GM23338 (cell line): ENCODE measurements around the gene AGRP.

Source experiments
- CREB1 ChIP-seq: fragments of 250-450 bp; sonication (Bioruptor Pico); IDR thresholded peaks from 2 replicates; pipeline ENCODE4 v1.5.0; 2020; ENCODE audit warnings: low read depth, mild to moderate bottlenecking, moderate library complexity
- CTCF ChIP-seq, 2 experiments: fragments of 200-600 bp in 1 of 2; sonication (generic) in 1 of 2; conservative IDR thresholded peaks; 2 replicates each; pipeline versions ENCODE4 v1.5.1 to v1.6.1; 2016 to 2017; ENCODE audit warnings: antibody characterized with exemption in 2 of 2, low read depth in 2 of 2, mild to moderate bottlenecking in 2 of 2, moderate library complexity in 1 of 2
- ETS1 ChIP-seq: IDR thresholded peaks from 2 replicates; pipeline ENCODE4 v1.6.1; 2016; ENCODE audit warnings: antibody characterized with exemption
- EZH2 ChIP-seq: fragments of 200-600 bp; sonication (generic); IDR thresholded peaks from one replicate; pipeline ENCODE4 v1.8.0; 2017; ENCODE audit warnings: antibody characterized with exemption, mild to moderate bottlenecking, low read depth; ENCODE audit not compliant: unreplicated experiment
- EZH2phosphoT487 ChIP-seq: fragments of 200-600 bp; sonication (generic); IDR thresholded peaks from one replicate; pipeline ENCODE4 v1.8.1; 2018; ENCODE audit warnings: antibody characterized with exemption; ENCODE audit not compliant: unreplicated experiment
- JUNB ChIP-seq: IDR thresholded peaks from one replicate; pipeline ENCODE4 v1.6.1; 2016; ENCODE audit warnings: antibody characterized with exemption; ENCODE audit not compliant: unreplicated experiment
- POLR2AphosphoS5 ChIP-seq: IDR thresholded peaks from 2 replicates; pipeline ENCODE4 v1.6.1; 2016; ENCODE audit warnings: antibody characterized with exemption, low read depth
- REST ChIP-seq: IDR thresholded peaks from one replicate; pipeline ENCODE4 v1.6.1; 2018; ENCODE audit warnings: antibody characterized with exemption; ENCODE audit not compliant: unreplicated experiment
- ZNF114 ChIP-seq: fragments of 250-450 bp; sonication (Bioruptor Pico); IDR thresholded peaks from 2 replicates; pipeline ENCODE4 v1.5.0; 2020; ENCODE audit warnings: mild to moderate bottlenecking, moderate library complexity
- ZNF331 ChIP-seq: fragments of 250-450 bp; sonication (Bioruptor Pico); IDR thresholded peaks from 2 replicates; pipeline ENCODE4 v1.5.0; 2020; ENCODE audit warnings: low read depth, mild to moderate bottlenecking, moderate library complexity

GRCh38 chr16:67456391-67457081 is 26.8 kb downstream of the AGRP start:
- TF ChIP-seq CTCF (conservative IDR thresholded peaks at IDR 0.05; ENCODE audit: low read depth in 2 of 2) (peak; percentile 62 to 63), EZH2 (no peak), POLR2AphosphoS5 (no peak), REST (no peak), ZNF114 (CRISPR knock-in tag) (no peak), CREB1 (CRISPR knock-in tag) (no peak), EZH2phosphoT487 (no peak), ETS1 (no peak), JUNB (no peak), ZNF331 (CRISPR knock-in tag) (no peak)
